SK-N-MC (cell line): ENCODE measurements around the gene KAT6B.

Source experiments
- EZH2 ChIP-seq: fragments of 200-600 bp; sonication (generic); IDR thresholded peaks from one replicate; pipeline ENCODE4 v1.6.1; 2017; ENCODE audit warnings: antibody characterized with exemption
- POLR2AphosphoS5 ChIP-seq: IDR thresholded peaks from 2 replicates; pipeline ENCODE4 v1.6.1; 2012; ENCODE audit warnings: mild to moderate bottlenecking, low read depth, low read length, borderline replicate concordance

DNA sequence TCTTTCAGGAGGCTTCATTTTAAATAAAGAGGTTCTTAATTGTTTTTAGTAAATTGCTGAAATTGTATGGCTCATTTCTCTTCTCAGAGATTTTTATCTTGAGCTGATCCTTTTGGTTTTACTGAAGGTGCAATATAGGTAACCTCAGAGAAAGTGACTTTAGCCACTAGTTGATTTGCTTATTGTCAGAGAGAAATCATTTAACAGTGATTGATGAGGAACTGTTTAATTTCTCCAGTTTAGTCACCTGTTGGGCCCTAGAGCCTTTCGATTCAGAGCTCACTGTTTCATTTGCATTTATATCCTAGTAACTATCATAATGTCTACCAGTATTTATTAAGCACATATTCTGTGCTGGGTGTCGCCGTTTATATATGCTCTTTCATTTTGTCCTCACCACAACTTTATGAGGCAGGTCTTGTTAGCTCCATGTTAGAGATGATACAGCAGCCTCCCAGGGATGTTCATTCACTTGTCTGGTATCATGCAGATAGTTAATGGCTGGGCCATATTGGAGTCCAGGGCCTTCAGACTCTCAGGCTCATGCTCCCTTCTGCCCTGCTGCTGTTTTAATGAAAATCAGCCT, 42.1 kb downstream of the KAT6B start:
- no peak for TF ChIP-seq POLR2AphosphoS5
- TF ChIP-seq EZH2: no peak
